ENCODE measurements around the gene UBTF. TPM values are rescaled to one million over a fixed set of nuclear protein-coding genes. Genes with fewer than 3 reads are reported as not detected.

UBTF gene
- total and polyA plus RNA-seq, 2 of the 8 experiments (the other 6 are each of a cell fraction or from before 2014, with no cell fraction given) = 14.7 to 106 TPM

DNA sequence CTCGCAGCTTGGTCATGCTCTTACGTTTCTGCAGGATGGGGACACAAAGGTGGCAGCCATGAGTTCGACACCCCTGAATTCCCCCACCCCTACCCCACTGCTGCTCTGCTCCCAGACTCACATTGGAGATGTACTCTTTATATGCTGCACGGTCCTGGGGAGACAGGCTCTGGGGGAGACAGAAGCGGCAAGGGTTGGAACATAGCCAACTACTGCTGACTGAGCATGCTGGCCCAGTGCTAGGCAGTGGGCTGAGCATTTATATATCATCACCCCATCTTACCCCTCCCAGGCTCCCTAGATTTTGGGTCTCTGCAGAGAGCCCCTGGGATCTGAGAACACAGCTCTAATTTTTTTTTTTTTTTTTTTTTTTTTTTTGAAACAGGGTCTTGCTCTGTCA lies 11.7 kb downstream of the UBTF start:
- H3K27ac ChIP-seq (ENCODE audit: low read depth, low read length) = no peak overlapping the region
- H2BK12ac ChIP-seq (ENCODE audit: low read depth, low read length) = no peak overlapping the region
- no peak overlapping the region for H2AK5ac ChIP-seq (ENCODE audit: low read depth, low read length)
- no peak overlapping the region for H2BK15ac ChIP-seq (ENCODE audit: low read length)
- H3K4me3 ChIP-seq (ENCODE audit: extremely low read depth in 1 of 4, insufficient read depth in 2 of 4, low read depth in 3 of 4, low read length in 4 of 4) = no peak overlapping the region
- H4K8ac ChIP-seq (ENCODE audit: extremely low read depth, insufficient read depth, low read length) = no peak overlapping the region
- no peak overlapping the region for H3K4me2 ChIP-seq (ENCODE audit: insufficient read depth in 1 of 2, low read depth in 2 of 2, low read length in 2 of 2)
- no peak overlapping the region for H3K18ac ChIP-seq (ENCODE audit: extremely low read depth, low read length)
- TF ChIP-seq EGR1 (IDR thresholded peaks at IDR 0.05; ENCODE audit: borderline replicate concordance, low read depth, low read length) = no peak
- no peak for TF ChIP-seq RAD21 (IDR thresholded peaks at IDR 0.05 in 1 of 2, conservative IDR thresholded peaks at IDR 0.05 in 1 of 2; ENCODE audit: low read depth in 2 of 2, low read length in 2 of 2)
- DNase-seq (ENCODE audit: low read depth in 1 of 2, low spot score in 2 of 2) = no peak
- no peak for FAIRE-seq
- H3K23ac ChIP-seq (ENCODE audit: insufficient read length) = no peak overlapping the region
- H3K36me3 ChIP-seq (ENCODE audit: control insufficient read depth in 2 of 4, insufficient read depth in 4 of 4, low read length in 3 of 4) = peaks cover 24 to 50% (median 34%) of the 10 kb centered on the region in 4 experiments
- H4K91ac ChIP-seq (replicated peaks; ENCODE audit: insufficient read length, low read length) = no peak overlapping the region
- H4K5ac ChIP-seq (ENCODE audit: insufficient read length, low read depth, low read length) = no peak overlapping the region
- ChIA-PET CTCF (ENCODE audit: partially characterized antibody) (interaction anchor here (0.7 to 12.7 kb wide), 7 partner anchors 9 to 144 kb away, joined by 3 to 158 read pairs (median 3); partner anchors contain the start of gene GRN), POLR2A (ENCODE audit: partially characterized antibody) (interaction anchor here (1.6 to 10.4 kb wide), 3 partner anchors 9 to 110 kb away, joined by 4 to 135 read pairs (median 9); partner anchors contain the start of gene SLC25A39)
- 86% methylated on average over 5 of the region's 5 CpGs; no CpG with 5 or more reads in 1 of the 2 experiments for WGBS, 2 experiments (ENCODE audit: extremely low coverage in 1 of 2, insufficient coverage in 1 of 2, insufficient read length in 1 of 2, insufficient replicate concordance in 2 of 2, low coverage in 1 of 2, low lambda C conversion rate in 2 of 2, missing lambda C conversion rate in 1 of 2)
- H3K79me1 ChIP-seq (ENCODE audit: low read depth, low read length) = no peaks in the 10 kb centered on the region; the same call in 1 of the 2 replicates
- H3K9me3 ChIP-seq (ENCODE audit: insufficient read depth in 2 of 2, low read depth in 1 of 2, low read length in 1 of 2) = no peaks in the 10 kb centered on the region
- H3K4ac ChIP-seq (replicated peaks; ENCODE audit: insufficient read length, low read depth, low read length) = no peak overlapping the region
- H3K56ac ChIP-seq (replicated peaks; ENCODE audit: insufficient read length, low read depth, low read length) = no peak overlapping the region
- peaks cover 3 to 16% (median 5%) of the 10 kb centered on the region in 4 experiments; a peak in 6 of 7 replicates for H3K4me1 ChIP-seq (replicated peaks in 1 of 4; ENCODE audit: control insufficient read depth in 3 of 4, insufficient read depth in 4 of 4, low read length in 3 of 4)
- H4K20me1 ChIP-seq (replicated peaks in 1 of 2; ENCODE audit: control insufficient read depth in 1 of 2, insufficient read depth in 2 of 2, low read length in 2 of 2) = peaks cover 0 to 5% of the 10 kb centered on the region in 2 experiments
- no peak overlapping the region for H2BK20ac ChIP-seq (ENCODE audit: low read length)
- H3K9ac ChIP-seq (replicated peaks in 1 of 4; ENCODE audit: extremely low read depth in 1 of 4, low read depth in 3 of 4, low read length in 3 of 4) = no peak overlapping the region
- no peak overlapping the region for H2BK5ac ChIP-seq (ENCODE audit: low read depth, low read length)
- H2BK120ac ChIP-seq (replicated peaks; ENCODE audit: low read depth, low read length) = no peak overlapping the region
- H3K14ac ChIP-seq (ENCODE audit: insufficient read length) = no peak overlapping the region
- no peaks in the 10 kb centered on the region for H3K23me2 ChIP-seq (ENCODE audit: low read depth, low read length)
- no peaks in the 10 kb centered on the region for H3K27me3 ChIP-seq (replicated peaks in 1 of 4; ENCODE audit: control insufficient read depth in 3 of 4, extremely low read depth in 1 of 4, insufficient read depth in 3 of 4, low read length in 3 of 4)
- H2AFZ ChIP-seq (ENCODE audit: low read length) = no peak overlapping the region
- no peaks in the 10 kb centered on the region for H3K79me2 ChIP-seq (ENCODE audit: control insufficient read depth in 1 of 2, insufficient read depth in 2 of 2, low read length in 2 of 2)
